ENCODE data around the gene S100A4. TPM values are rescaled to one million over a fixed set of nuclear protein-coding genes. Genes with fewer than 3 reads are reported as not detected.

The S100A4 gene
- total RNA-seq, 1 experiment from 2014 or later, result 22.7 TPM

GRCh38 chr1:153592748-153593147 lies 47.1 kb upstream of the S100A4 start:
- Mint-ChIP-seq H3K27ac (no peak overlapping the region), H3K4me1 (peaks cover 11% of the 10 kb centered on the region), H3K9me3 (no peaks in the 10 kb centered on the region), H3K4me3 (no peak overlapping the region), H3K36me3 (no peaks in the 10 kb centered on the region), H3K27me3 (ENCODE audit: low read depth) (no peaks in the 10 kb centered on the region)
- DNase-seq (ENCODE audit: low spot score) (no peak), ATAC-seq (no peak)
- ChIA-PET POLR2A (no interaction called here), CTCF (interaction anchor here (1.1 to 1.5 kb wide), 4 partner anchors 20 to 34 kb away, joined by 3 to 5 read pairs (median 4); partner anchors contain the start of genes S100A13 and S100A16)
- TF ChIP-seq PRDM15 (CRISPR knock-in tag; IDR thresholded peaks at IDR 0.05) (no peak), ZNF416 (CRISPR knock-in tag; IDR thresholded peaks at IDR 0.05) (no peak), ETV6 (CRISPR knock-in tag; IDR thresholded peaks at IDR 0.05) (no peak), ZNF396 (CRISPR knock-in tag; IDR thresholded peaks at IDR 0.05; ENCODE audit: borderline replicate concordance) (no peak), ZNF281 (CRISPR knock-in tag; IDR thresholded peaks at IDR 0.05) (no peak), HMGA2 (CRISPR knock-in tag; IDR thresholded peaks at IDR 0.05) (no peak), ZNF671 (CRISPR knock-in tag; IDR thresholded peaks at IDR 0.05) (no peak)
- TF ChIP-seq, protein P1, sequence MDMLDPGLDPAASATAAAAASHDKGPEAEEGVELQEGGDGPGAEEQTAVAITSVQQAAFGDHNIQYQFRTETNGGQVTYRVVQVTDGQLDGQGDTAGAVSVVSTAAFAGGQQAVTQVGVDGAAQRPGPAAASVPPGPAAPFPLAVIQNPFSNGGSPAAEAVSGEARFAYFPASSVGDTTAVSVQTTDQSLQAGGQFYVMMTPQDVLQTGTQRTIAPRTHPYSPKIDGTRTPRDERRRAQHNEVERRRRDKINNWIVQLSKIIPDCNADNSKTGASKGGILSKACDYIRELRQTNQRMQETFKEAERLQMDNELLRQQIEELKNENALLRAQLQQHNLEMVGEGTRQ (CRISPR knock-in tag; IDR thresholded peaks at IDR 0.05), result no peak

GRCh38 chr1:153588482-153588881 lies 42.9 kb upstream of the S100A4 start:
- H3K4me1 Mint-ChIP-seq, result peaks cover 9% of the 10 kb centered on the region
- no peaks in the 10 kb centered on the region for H3K27me3 Mint-ChIP-seq (ENCODE audit: low read depth)
- H3K4me3 Mint-ChIP-seq, result no peak overlapping the region
- H3K36me3 Mint-ChIP-seq, result no peaks in the 10 kb centered on the region
- ATAC-seq (no peak), DNase-seq (ENCODE audit: low spot score) (no peak)
- TF ChIP-seq ETV6 (CRISPR knock-in tag; IDR thresholded peaks at IDR 0.05), result no peak
- no peak for TF ChIP-seq ZBTB21 (CRISPR knock-in tag; IDR thresholded peaks at IDR 0.05; ENCODE audit: borderline replicate concordance)
- TF ChIP-seq ATF1 (CRISPR knock-in tag; IDR thresholded peaks at IDR 0.05), result no peak
- TF ChIP-seq EMX1 (CRISPR knock-in tag; IDR thresholded peaks at IDR 0.05), result no peak
- TF ChIP-seq ZNF121 (CRISPR knock-in tag; IDR thresholded peaks at IDR 0.05), result no peak
- TF ChIP-seq FOXP1 (CRISPR knock-in tag; IDR thresholded peaks at IDR 0.05; ENCODE audit: borderline replicate concordance), result no peak
- no peak for TF ChIP-seq MYBL2 (CRISPR knock-in tag; IDR thresholded peaks at IDR 0.05)
- TF ChIP-seq JAZF1 (CRISPR knock-in tag; IDR thresholded peaks at IDR 0.05), result no peak
- no peak for TF ChIP-seq NFYB (CRISPR knock-in tag; conservative IDR thresholded peaks at IDR 0.05; ENCODE audit: low read depth)
- TF ChIP-seq AFF4 (CRISPR knock-in tag; IDR thresholded peaks at IDR 0.05; ENCODE audit: borderline replicate concordance), result no peak
- no peak for TF ChIP-seq NR1H2 (CRISPR knock-in tag; IDR thresholded peaks at IDR 0.05)
- no peak for TF ChIP-seq ZNF138 (CRISPR knock-in tag; conservative IDR thresholded peaks at IDR 0.05)
- no peak for TF ChIP-seq SMAD3 (CRISPR knock-in tag; IDR thresholded peaks at IDR 0.05; ENCODE audit: borderline replicate concordance)
- TF ChIP-seq FOXK1 (CRISPR knock-in tag; IDR thresholded peaks at IDR 0.05), result no peak
- no peak for TF ChIP-seq RORB (CRISPR knock-in tag; IDR thresholded peaks at IDR 0.05)
- TF ChIP-seq, protein P2, sequence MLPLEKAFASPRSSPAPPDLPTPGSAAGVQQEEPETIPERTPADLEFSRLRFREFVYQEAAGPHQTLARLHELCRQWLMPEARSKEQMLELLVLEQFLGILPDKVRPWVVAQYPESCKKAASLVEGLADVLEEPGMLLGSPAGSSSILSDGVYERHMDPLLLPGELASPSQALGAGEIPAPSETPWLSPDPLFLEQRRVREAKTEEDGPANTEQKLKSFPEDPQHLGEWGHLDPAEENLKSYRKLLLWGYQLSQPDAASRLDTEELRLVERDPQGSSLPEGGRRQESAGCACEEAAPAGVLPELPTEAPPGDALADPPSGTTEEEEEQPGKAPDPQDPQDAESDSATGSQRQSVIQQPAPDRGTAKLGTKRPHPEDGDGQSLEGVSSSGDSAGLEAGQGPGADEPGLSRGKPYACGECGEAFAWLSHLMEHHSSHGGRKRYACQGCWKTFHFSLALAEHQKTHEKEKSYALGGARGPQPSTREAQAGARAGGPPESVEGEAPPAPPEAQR (CRISPR knock-in tag; IDR thresholded peaks at IDR 0.05), result no peak
- H3K27ac Mint-ChIP-seq, result no peak overlapping the region
- ChIA-PET POLR2A (no interaction called here), CTCF (interaction anchor here (0.7 to 1.3 kb wide), 3 partner anchors 16 to 233 kb away, joined by 3 to 4 read pairs (median 4); partner anchors contain the start of gene S100A13)
- H3K9me3 Mint-ChIP-seq, result no peaks in the 10 kb centered on the region

Measured in WTC11 (cell line).